Measurements from ENCODE around the gene SETBP1.

DNA sequence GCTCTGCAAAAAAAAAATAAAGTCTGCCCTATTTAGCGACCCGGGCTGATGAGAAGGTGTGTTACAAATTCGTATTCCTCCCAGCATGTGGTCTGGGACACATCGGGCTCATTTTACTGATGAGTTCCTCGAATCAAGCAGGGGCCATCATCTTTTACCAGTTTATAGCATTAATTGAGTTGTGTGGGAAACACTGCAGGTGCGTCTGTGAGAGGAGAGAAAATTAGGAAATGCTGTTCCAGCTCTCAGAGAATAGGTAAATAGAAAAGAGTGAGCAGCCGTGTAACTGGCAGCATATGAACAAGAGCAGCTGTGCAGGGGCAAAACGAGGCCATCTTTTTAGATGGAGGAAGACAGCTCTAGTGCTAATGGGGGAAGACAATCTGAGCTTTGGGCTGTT, 216.7 kb downstream of the SETBP1 start:
- TF ChIP-seq RAD21 (IDR thresholded peaks at IDR 0.05; ENCODE audit: low read depth) (no peak), POLR2AphosphoS5 (IDR thresholded peaks at IDR 0.05; ENCODE audit: low read depth, low read length) (no peak), FOSL1 (IDR thresholded peaks at IDR 0.05; ENCODE audit: low read depth) (no peak), POLR2A (IDR thresholded peaks at IDR 0.05; ENCODE audit: borderline replicate concordance, extremely low read depth, insufficient read depth, insufficient read length) (no peak), EZH2 (IDR thresholded peaks at IDR 0.05) (no peak), EZH2phosphoT487 (IDR thresholded peaks at IDR 0.05; ENCODE audit: borderline replicate concordance) (no peak), SIN3A (IDR thresholded peaks at IDR 0.05; ENCODE audit: low read depth) (no peak), EGR1 (IDR thresholded peaks at IDR 0.05; ENCODE audit: low read depth) (no peak), ZFX (IDR thresholded peaks at IDR 0.05) (no peak)
- TF ChIP-seq, protein P1, sequence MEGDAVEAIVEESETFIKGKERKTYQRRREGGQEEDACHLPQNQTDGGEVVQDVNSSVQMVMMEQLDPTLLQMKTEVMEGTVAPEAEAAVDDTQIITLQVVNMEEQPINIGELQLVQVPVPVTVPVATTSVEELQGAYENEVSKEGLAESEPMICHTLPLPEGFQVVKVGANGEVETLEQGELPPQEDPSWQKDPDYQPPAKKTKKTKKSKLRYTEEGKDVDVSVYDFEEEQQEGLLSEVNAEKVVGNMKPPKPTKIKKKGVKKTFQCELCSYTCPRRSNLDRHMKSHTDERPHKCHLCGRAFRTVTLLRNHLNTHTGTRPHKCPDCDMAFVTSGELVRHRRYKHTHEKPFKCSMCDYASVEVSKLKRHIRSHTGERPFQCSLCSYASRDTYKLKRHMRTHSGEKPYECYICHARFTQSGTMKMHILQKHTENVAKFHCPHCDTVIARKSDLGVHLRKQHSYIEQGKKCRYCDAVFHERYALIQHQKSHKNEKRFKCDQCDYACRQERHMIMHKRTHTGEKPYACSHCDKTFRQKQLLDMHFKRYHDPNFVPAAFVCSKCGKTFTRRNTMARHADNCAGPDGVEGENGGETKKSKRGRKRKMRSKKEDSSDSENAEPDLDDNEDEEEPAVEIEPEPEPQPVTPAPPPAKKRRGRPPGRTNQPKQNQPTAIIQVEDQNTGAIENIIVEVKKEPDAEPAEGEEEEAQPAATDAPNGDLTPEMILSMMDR (IDR thresholded peaks at IDR 0.05 in 2 of 3, conservative IDR thresholded peaks at IDR 0.05 in 1 of 3; ENCODE audit: borderline replicate concordance in 1 of 3, insufficient read depth in 1 of 3, low read depth in 2 of 3, low read length in 2 of 3) = no peak
- TF ChIP-seq, protein P2, sequence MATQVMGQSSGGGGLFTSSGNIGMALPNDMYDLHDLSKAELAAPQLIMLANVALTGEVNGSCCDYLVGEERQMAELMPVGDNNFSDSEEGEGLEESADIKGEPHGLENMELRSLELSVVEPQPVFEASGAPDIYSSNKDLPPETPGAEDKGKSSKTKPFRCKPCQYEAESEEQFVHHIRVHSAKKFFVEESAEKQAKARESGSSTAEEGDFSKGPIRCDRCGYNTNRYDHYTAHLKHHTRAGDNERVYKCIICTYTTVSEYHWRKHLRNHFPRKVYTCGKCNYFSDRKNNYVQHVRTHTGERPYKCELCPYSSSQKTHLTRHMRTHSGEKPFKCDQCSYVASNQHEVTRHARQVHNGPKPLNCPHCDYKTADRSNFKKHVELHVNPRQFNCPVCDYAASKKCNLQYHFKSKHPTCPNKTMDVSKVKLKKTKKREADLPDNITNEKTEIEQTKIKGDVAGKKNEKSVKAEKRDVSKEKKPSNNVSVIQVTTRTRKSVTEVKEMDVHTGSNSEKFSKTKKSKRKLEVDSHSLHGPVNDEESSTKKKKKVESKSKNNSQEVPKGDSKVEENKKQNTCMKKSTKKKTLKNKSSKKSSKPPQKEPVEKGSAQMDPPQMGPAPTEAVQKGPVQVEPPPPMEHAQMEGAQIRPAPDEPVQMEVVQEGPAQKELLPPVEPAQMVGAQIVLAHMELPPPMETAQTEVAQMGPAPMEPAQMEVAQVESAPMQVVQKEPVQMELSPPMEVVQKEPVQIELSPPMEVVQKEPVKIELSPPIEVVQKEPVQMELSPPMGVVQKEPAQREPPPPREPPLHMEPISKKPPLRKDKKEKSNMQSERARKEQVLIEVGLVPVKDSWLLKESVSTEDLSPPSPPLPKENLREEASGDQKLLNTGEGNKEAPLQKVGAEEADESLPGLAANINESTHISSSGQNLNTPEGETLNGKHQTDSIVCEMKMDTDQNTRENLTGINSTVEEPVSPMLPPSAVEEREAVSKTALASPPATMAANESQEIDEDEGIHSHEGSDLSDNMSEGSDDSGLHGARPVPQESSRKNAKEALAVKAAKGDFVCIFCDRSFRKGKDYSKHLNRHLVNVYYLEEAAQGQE (IDR thresholded peaks at IDR 0.05; ENCODE audit: low read depth) = no peak
- TF ChIP-seq, protein P3, sequence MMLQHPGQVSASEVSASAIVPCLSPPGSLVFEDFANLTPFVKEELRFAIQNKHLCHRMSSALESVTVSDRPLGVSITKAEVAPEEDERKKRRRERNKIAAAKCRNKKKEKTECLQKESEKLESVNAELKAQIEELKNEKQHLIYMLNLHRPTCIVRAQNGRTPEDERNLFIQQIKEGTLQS (IDR thresholded peaks at IDR 0.05) = no peak
